GM19463 (cell line): Measurements from ENCODE around the gene LRRN1.
"Not testable (repeated sequence)": the region's sequence is repeated elsewhere in the genome, so short reads cannot be mapped to it uniquely, and the experiment has no call there.

ENCODE experiments used
- ATAC-seq: cut with Tn5 transposase; IDR thresholded peaks from one replicate; pipeline ENCODE4 v1.9.1; 2021; ENCODE audit warnings: mild to moderate bottlenecking, moderate library complexity; ENCODE audit not compliant: unreplicated experiment

The LRRN1 gene

GRCh38 chr3:3806856-3807255 is 7.6 kb downstream of the LRRN1 start:
- no peak for ATAC-seq

GRCh38 chr3:3813013-3813412 is 13.8 kb downstream of the LRRN1 start:
- ATAC-seq, result no peak

GRCh38 chr3:3815206-3815605 is 16.0 kb downstream of the LRRN1 start:
- ATAC-seq, result no peak

- ATAC-seq, result no peak
Observed at GRCh38 chr3:3816034-3816433, 16.8 kb downstream of the LRRN1 start.

GRCh38 chr3:3817865-3818264 is 18.6 kb downstream of the LRRN1 start:
- no peak for ATAC-seq

GRCh38 chr3:3821777-3822176 is 22.5 kb downstream of the LRRN1 start:
- ATAC-seq, result no peak

- no peak for ATAC-seq
Observed at GRCh38 chr3:3825035-3825434, 25.8 kb downstream of the LRRN1 start.

GRCh38 chr3:3826521-3826920 is 27.3 kb downstream of the LRRN1 start:
- no peak for ATAC-seq

GRCh38 chr3:3827111-3827510 is 27.9 kb downstream of the LRRN1 start:
- ATAC-seq, result no peak

- not testable (repeated sequence) for ATAC-seq
Observed at GRCh38 chr3:3828417-3828816, 29.2 kb downstream of the LRRN1 start.

GRCh38 chr3:3836845-3837244 is 37.6 kb downstream of the LRRN1 start:
- no peak for ATAC-seq

GRCh38 chr3:3842356-3842755 is 43.1 kb downstream of the LRRN1 start:
- ATAC-seq, result no peak

- ATAC-seq, result no peak
Observed at GRCh38 chr3:3847994-3848922, 49.0 kb downstream of the LRRN1 start.

GRCh38 chr3:3848923-3849275 is 49.7 kb downstream of the LRRN1 start:
- ATAC-seq, result no peak

GRCh38 chr3:3851621-3852323 is 52.5 kb downstream of the LRRN1 start:
- ATAC-seq, result peak; percentile 87

- no peak for ATAC-seq
Observed at GRCh38 chr3:3853544-3853943, 54.3 kb downstream of the LRRN1 start.

GRCh38 chr3:3855056-3855455 is 55.8 kb downstream of the LRRN1 start:
- no peak for ATAC-seq

GRCh38 chr3:3860235-3860634 is 61.0 kb downstream of the LRRN1 start:
- ATAC-seq, result no peak

- no peak for ATAC-seq
Observed at GRCh38 chr3:3862534-3862933, 63.3 kb downstream of the LRRN1 start.

GRCh38 chr3:3875491-3875890 is 76.3 kb downstream of the LRRN1 start:
- ATAC-seq, result no peak

GRCh38 chr3:3881050-3881449 is 81.8 kb downstream of the LRRN1 start:
- no peak for ATAC-seq

GRCh38 chr3:3887311-3887710 is 88.1 kb downstream of the LRRN1 start:
- ATAC-seq, result not testable (repeated sequence)
